ENCODE data around the gene SRC.

- no peak for TF ChIP-seq CTCF (IDR thresholded peaks at IDR 0.05; ENCODE audit: insufficient read depth, low read length, poor library complexity, severe bottlenecking)
- no peak for TF ChIP-seq EZH2phosphoT487 (conservative IDR thresholded peaks at IDR 0.05; ENCODE audit: low read length)
Measured at GRCh38 chr20:37407573-37408002, 61.6 kb downstream of the SRC start.

Data from SU-DHL-6 (cell line).